ENCODE measurements around the gene PPA1. TPM values are rescaled to one million over a fixed set of nuclear protein-coding genes. Genes with fewer than 3 reads are reported as not detected.

Gene PPA1
- total RNA-seq, 1 experiment from 2014 or later: 234 TPM

DNA sequence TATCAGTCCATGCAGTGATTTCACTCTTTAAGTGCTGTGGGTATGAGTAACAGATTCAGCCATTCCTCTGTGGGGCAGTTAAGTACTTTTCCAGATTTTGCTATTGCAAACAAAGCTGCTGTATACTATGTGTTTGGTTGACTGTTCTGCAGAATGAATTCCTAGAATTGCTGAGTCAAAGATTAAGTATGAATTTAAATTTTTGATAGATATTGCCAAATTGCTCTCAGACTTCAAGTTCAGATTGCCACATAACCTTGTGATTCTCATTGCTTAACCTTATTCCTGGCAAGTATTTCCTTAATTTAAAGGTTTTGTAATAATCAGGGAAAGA, 41.3 kb downstream of the PPA1 start (continued):
- TF ChIP-seq ELF1 (IDR thresholded peaks at IDR 0.05; ENCODE audit: borderline replicate concordance, low read depth) (no peak), EZH2 (IDR thresholded peaks at IDR 0.05) (no peak), EZH2phosphoT487 (IDR thresholded peaks at IDR 0.05; ENCODE audit: borderline replicate concordance) (no peak), YY1 (IDR thresholded peaks at IDR 0.05; ENCODE audit: extremely low read depth, insufficient replicate concordance, low read depth, low read length) (no peak)
- TF ChIP-seq, protein P1, sequence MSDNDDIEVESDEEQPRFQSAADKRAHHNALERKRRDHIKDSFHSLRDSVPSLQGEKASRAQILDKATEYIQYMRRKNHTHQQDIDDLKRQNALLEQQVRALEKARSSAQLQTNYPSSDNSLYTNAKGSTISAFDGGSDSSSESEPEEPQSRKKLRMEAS (IDR thresholded peaks at IDR 0.05): no peak

DNA sequence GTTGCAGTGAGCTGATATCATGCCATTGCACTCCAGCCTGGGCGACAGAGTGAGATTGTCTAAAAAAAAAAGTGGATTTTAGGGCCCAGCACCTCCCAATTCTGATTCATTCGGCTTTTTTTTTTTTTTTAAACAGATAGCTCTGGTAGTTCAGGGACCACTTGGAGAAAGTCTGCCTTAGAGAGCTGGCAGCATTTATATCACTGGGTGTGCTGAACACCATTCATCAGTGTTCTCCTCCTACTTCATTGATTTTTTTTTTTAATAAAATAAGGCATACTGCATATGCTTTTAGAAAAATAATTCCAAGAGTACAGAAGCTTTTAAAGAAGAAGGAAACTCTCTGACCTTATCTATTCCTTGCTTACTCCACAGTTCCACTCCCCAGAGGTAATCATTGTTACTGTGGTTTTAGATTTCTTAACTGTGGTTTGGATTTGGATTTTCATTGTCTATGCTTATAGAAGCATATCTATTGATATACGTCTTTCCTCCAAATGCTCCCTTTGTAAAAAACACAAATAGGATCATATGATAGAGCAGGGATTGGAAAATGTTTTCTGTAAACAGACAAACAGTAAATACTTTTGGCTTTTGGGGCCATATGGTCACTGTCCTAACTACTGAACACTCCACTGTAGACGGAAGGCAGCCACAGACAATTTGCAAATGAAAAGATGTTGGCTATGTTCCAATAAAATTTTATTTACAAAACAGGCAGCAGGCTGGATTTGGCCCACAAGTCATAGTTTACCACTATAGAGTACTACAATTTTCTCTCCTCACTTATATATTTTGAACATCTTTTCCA, 41.9 kb downstream of the PPA1 start:
- intact Hi-C loops (cut with micrococcal nuclease): no loop called here
- H3K9me3 ChIP-seq (ENCODE audit: control insufficient read depth in 1 of 2, insufficient read depth in 1 of 2, low read depth in 1 of 2, low read length in 2 of 2): no peaks in the 10 kb centered on the region
- no peak for TF ChIP-seq EGR1 (IDR thresholded peaks at IDR 0.05; ENCODE audit: low read depth)
- no peak for TF ChIP-seq ZBTB33 (IDR thresholded peaks at IDR 0.05; ENCODE audit: extremely low read depth, insufficient replicate concordance, low read length)
- TF ChIP-seq ELF1 (IDR thresholded peaks at IDR 0.05; ENCODE audit: borderline replicate concordance, low read depth): no peak
- no peak for TF ChIP-seq REST (IDR thresholded peaks at IDR 0.05; ENCODE audit: low read depth)
- TF ChIP-seq, protein P1 (IDR thresholded peaks at IDR 0.05): no peak
- TF ChIP-seq POLR2AphosphoS5 (IDR thresholded peaks at IDR 0.05; ENCODE audit: low read depth, low read length): no peak
- no peak for TF ChIP-seq ZNF274 (IDR thresholded peaks at IDR 0.05; ENCODE audit: low read depth, low read length)
- no peak for TF ChIP-seq JUND (IDR thresholded peaks at IDR 0.05)
- TF ChIP-seq SRF (IDR thresholded peaks at IDR 0.05; ENCODE audit: low read depth): no peak
- no peak for TF ChIP-seq POLR2A (IDR thresholded peaks at IDR 0.05; ENCODE audit: borderline replicate concordance, extremely low read depth, insufficient read depth, insufficient read length)
- 0 out of 2 replicates have a peak, but pooled peaks cover 3% of the 10 kb centered on the region for H4K20me1 ChIP-seq (ENCODE audit: insufficient read depth)
- H3K9ac ChIP-seq (ENCODE audit: low read length): no peak overlapping the region
- H3K27me3 ChIP-seq (ENCODE audit: insufficient read depth, low read length): no peaks in the 10 kb centered on the region
- no peaks in the 10 kb centered on the region for H3K79me2 ChIP-seq (ENCODE audit: insufficient read depth, low read length)
- no peak overlapping the region for H3K4me3 ChIP-seq (replicated peaks in 1 of 2; ENCODE audit: low read depth in 1 of 2, low read length in 2 of 2)
- POLR2A ChIA-PET: interaction anchor here (0.5 kb wide), 1 partner anchor 9 kb away, joined by 4 read pairs; no protein-coding TSS in a partner anchor
- H3K36me3 ChIP-seq (ENCODE audit: control insufficient read depth in 1 of 2, insufficient read depth in 2 of 2, low read length in 2 of 2): no peaks in the 10 kb centered on the region
- CTCF ChIA-PET: no interaction called here
- no peaks in the 10 kb centered on the region for H3K4me1 ChIP-seq (ENCODE audit: control insufficient read depth in 1 of 2, insufficient read depth in 2 of 2, low read length in 2 of 2)
- no peaks in the 10 kb centered on the region for H3K9me2 ChIP-seq (ENCODE audit: insufficient read depth)
- H3K27ac ChIP-seq (ENCODE audit: low read depth, low read length): no peak overlapping the region
- BruUV-seq (replicated peaks): no TSS peak
- no peak for ATAC-seq
- RAD21 ChIA-PET (ENCODE audit: low non-redundant PET in 1 of 2, low total read pairs in 2 of 2, uncharacterized antibody in 2 of 2, unreplicated experiment in 2 of 2): no interaction called here
- H2AFZ ChIP-seq (ENCODE audit: low read depth, low read length, poor library complexity, severe bottlenecking): no peak overlapping the region
- H3K4me2 ChIP-seq (ENCODE audit: low read length): no peak overlapping the region
- no peak for DNase-seq (ENCODE audit: low read depth, low spot score)

Measured in HCT116 (cell line).